GM23248 (cell line): ENCODE results near the gene CHRM4. TPM values are rescaled to one million over a fixed set of nuclear protein-coding genes. Genes with fewer than 3 reads are reported as not detected.

Source experiments
- DNase-seq: peaks from one replicate; pipeline ENCODE4 v3.0.0-alpha.2; 2015
- H2AFZ ChIP-seq: fragments of 200-600 bp; sonication (generic); 2 replicates; pipeline ENCODE4 v1.6.1; 2016; ENCODE audit warnings: antibody characterized with exemption
- H3F3A ChIP-seq: fragments of 200-600 bp; sonication (generic); 2 replicates; pipeline ENCODE4 v1.6.1; 2016; ENCODE audit warnings: mild to moderate bottlenecking, antibody characterized with exemption, mixed run types; ENCODE audit not compliant: insufficient read depth
- H3K27ac ChIP-seq: fragments of 200-600 bp; sonication (generic); 2 replicates; pipeline ENCODE4 v1.5.1; 2016; ENCODE audit warnings: mild to moderate bottlenecking
- H3K27me3 ChIP-seq: fragments of 200-600 bp; sonication (generic); replicated peaks from 2 replicates; pipeline ENCODE4 v1.6.1; 2016; ENCODE audit warnings: mild to moderate bottlenecking; ENCODE audit not compliant: insufficient read depth
- H3K36me3 ChIP-seq: fragments of 200-600 bp; sonication (generic); 2 replicates; pipeline ENCODE4 v1.6.1; 2016; ENCODE audit warnings: low read depth, mild to moderate bottlenecking
- H3K4me1 ChIP-seq: fragments of 200-600 bp; sonication (generic); 2 replicates; pipeline ENCODE4 v1.6.1; 2016; ENCODE audit warnings: mild to moderate bottlenecking; ENCODE audit not compliant: insufficient read depth
- H3K4me2 ChIP-seq: fragments of 200-600 bp; sonication (generic); one replicate; pipeline ENCODE4 v1.6.1; 2016; ENCODE audit warnings: mild to moderate bottlenecking; ENCODE audit not compliant: unreplicated experiment
- H3K4me3 ChIP-seq: fragments of 200-600 bp; sonication (generic); 2 replicates; pipeline ENCODE4 v1.5.1; 2016; ENCODE audit warnings: mild to moderate bottlenecking
- H3K79me2 ChIP-seq: fragments of 200-600 bp; sonication (generic); 2 replicates; pipeline ENCODE4 v1.6.1; 2016; ENCODE audit warnings: mild to moderate bottlenecking; ENCODE audit not compliant: insufficient read depth
- H3K9ac ChIP-seq: fragments of 200-600 bp; sonication (generic); 2 replicates; pipeline ENCODE4 v1.6.1; 2016; ENCODE audit warnings: mild to moderate bottlenecking
- H3K9me2 ChIP-seq: fragments of 200-600 bp; sonication (generic); 2 replicates; pipeline ENCODE4 v1.6.1; 2016; ENCODE audit warnings: mixed run types, mild to moderate bottlenecking, moderate library complexity; ENCODE audit not compliant: insufficient read depth
- H3K9me3 ChIP-seq: fragments of 200-600 bp; sonication (generic); one replicate; pipeline ENCODE4 v1.6.1; 2017; ENCODE audit warnings: low read depth
- H4K20me1 ChIP-seq: fragments of 200-600 bp; sonication (generic); 2 replicates; pipeline ENCODE4 v1.6.0; 2016; ENCODE audit not compliant: insufficient read depth
- EZH2 ChIP-seq: fragments of 200-600 bp; sonication (generic); IDR thresholded peaks from 2 replicates; pipeline ENCODE4 v1.6.1; 2018; ENCODE audit warnings: antibody characterized with exemption, mild to moderate bottlenecking; ENCODE audit not compliant: insufficient read depth, poor library complexity, severe bottlenecking
- EZH2phosphoT487 ChIP-seq: fragments of 200-600 bp; sonication (generic); IDR thresholded peaks from 2 replicates; pipeline ENCODE4 v1.6.1; 2018; ENCODE audit warnings: antibody characterized with exemption, moderate library complexity, mild to moderate bottlenecking, low read depth; ENCODE audit not compliant: insufficient read depth
- WGBS, 2 experiments: methylation state at CpG; one replicate each; pipeline ENCODE4 v1.1.6; 2015 to 2017; ENCODE audit warnings: low lambda C conversion rate in 2 of 2, low coverage in 1 of 2; ENCODE audit errors: missing lambda C conversion rate in 2 of 2; 5-methylcytosine and 5-hydroxymethylcytosine counted together
- in situ Hi-C: fragments of 300-500 bp; cut with MboI; formaldehyde crosslinking; loops from 2 replicates; pipeline ENCODE4 v1.15.0; 2020
- polyA plus RNA-seq: library from polyadenylated mRNA; unstranded; fragments of >200 nt; fragmentation: Nextera tagmentation; extraction: Ambion mirVana; gene quantifications from 2 replicates; pipeline ENCODE4 v1.2.1, GENCODE V29; 2016
- total RNA-seq: library from RNA; depleted of rRNA; stranded (reverse); fragments of >200 nt; shearing (Covaris generic); gene quantifications from 2 replicates; pipeline ENCODE4 v1.2.3, GENCODE V29; 2014

Gene CHRM4
- total and polyA plus RNA-seq, 2 experiments from 2014 or later: not detected

GRCh38 chr11:46353698-46354097 lies 37.9 kb downstream of the CHRM4 start:
- Histone ChIP-seq H3K79me2 (peaks cover 96% of the 10 kb centered on the region), H3K27me3 (no peaks in the 10 kb centered on the region), H3K4me1 (peaks cover 15% of the 10 kb centered on the region), H3K9me2 (no peaks in the 10 kb centered on the region), H3K9me3 (no peaks in the 10 kb centered on the region), H4K20me1 (no peaks in the 10 kb centered on the region; the same call in 1 of the 2 replicates), H2AFZ (no peak overlapping the region), H3K9ac (peak overlapping the region; percentile 33; the same call in 1 of the 2 replicates), H3F3A (no peaks in the 10 kb centered on the region), H3K4me3 (no peak overlapping the region), H3K4me2 (no peak overlapping the region), H3K27ac (no peak overlapping the region), H3K36me3 (no peaks in the 10 kb centered on the region; the same call in 1 of the 2 replicates)
- in situ Hi-C loops: no loop called here
- DNase-seq: peak; percentile 55
- TF ChIP-seq EZH2 (no peak), EZH2phosphoT487 (no peak)
- WGBS, 2 experiments: 37 to 41% methylated on average over 9 of the region's 9 CpGs

DNA sequence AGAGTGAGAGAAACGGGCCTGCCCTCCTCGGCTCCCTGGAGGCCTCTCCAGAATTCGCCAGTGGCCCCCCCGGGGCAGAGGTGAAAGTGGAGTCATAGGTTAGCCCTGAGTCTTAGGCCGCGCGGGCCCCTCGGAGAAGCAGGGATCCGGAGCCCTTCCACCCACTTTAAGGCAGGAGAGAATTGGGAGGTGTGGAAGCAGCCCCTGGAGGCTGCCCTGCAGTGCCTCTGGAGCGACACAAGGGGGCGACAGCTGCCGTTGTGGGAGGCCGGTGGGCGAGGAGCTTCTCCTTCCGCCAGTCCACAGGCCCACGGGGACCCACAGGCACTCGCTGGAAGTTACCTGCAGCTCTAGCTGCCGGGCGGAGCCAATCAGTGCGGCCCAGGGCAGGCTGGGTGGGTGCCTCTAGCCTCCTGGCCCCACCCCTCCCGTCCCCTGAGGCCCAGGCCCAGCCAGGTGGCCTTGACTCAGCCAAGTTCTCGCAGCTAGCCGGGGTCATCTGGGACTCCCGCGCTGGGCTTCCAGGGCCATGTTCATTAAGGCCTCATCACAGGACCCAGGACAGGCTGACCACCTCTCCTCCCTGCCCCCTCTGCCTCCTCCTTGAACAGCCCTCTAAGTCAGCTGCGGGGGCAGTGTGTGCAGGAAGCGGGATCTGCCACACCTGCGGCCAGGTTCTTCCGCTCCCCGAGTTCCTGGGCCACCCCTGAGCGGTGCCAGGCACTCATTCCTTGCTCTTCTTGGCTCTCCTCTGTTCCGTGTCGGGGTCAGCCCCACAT lies 39.3 kb downstream of the CHRM4 start:
- Histone ChIP-seq H3F3A (no peaks in the 10 kb centered on the region), H3K4me3 (no peak overlapping the region), H3K9me3 (no peaks in the 10 kb centered on the region), H3K79me2 (peaks cover 93% of the 10 kb centered on the region), H3K9ac (no peak overlapping the region), H3K36me3 (no peaks in the 10 kb centered on the region; the same call in 1 of the 2 replicates), H3K4me1 (peaks cover 22% of the 10 kb centered on the region), H4K20me1 (no peaks in the 10 kb centered on the region; the same call in 1 of the 2 replicates), H3K4me2 (no peak overlapping the region), H2AFZ (no peak overlapping the region), H3K27ac (no peak overlapping the region), H3K9me2 (no peaks in the 10 kb centered on the region), H3K27me3 (no peaks in the 10 kb centered on the region)
- TF ChIP-seq EZH2phosphoT487 (no peak), EZH2 (no peak)
- 67 to 69% methylated on average over 29 to 32 of the region's 33 CpGs for WGBS, 2 experiments
- DNase-seq: peak; percentile 51
- in situ Hi-C loops: no loop called here

DNA sequence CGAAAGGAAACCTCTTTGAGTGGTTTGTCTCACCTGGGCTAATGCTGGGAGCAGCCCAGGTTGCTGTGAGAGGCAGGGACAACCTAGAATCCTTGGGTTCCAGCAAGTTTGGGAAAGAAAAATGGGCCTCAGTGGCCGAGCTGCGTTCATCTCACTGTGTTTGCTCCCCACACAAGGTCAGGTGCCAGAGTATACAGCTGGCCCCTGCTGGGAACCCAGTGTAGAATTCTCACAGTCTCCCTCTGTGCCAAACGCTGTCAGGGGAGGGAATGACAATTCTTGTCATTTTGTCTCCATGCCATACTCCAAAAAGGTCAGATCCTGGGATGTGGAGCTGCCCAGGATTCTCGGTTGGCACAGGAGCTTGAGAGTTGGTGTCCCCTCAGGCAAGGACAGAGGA lies 40.0 kb downstream of the CHRM4 start:
- Histone ChIP-seq H3K9me2 (no peaks in the 10 kb centered on the region), H2AFZ (no peak overlapping the region), H4K20me1 (no peaks in the 10 kb centered on the region; the same call in 1 of the 2 replicates), H3K9ac (no peak overlapping the region), H3K79me2 (peaks cover 87% of the 10 kb centered on the region), H3K36me3 (no peaks in the 10 kb centered on the region; the same call in 1 of the 2 replicates), H3K27ac (no peak overlapping the region), H3K27me3 (no peaks in the 10 kb centered on the region), H3K9me3 (no peaks in the 10 kb centered on the region), H3K4me3 (no peak overlapping the region), H3F3A (no peaks in the 10 kb centered on the region), H3K4me2 (no peak overlapping the region), H3K4me1 (peaks cover 15% of the 10 kb centered on the region)
- no peak for DNase-seq
- 74% methylated on average over 5 of the region's 5 CpGs for WGBS, 2 experiments
- TF ChIP-seq EZH2 (no peak), EZH2phosphoT487 (no peak)
- in situ Hi-C loops: no loop called here

- H3K4me2 ChIP-seq: no peak overlapping the region
- H3K27ac ChIP-seq: no peak overlapping the region
- H2AFZ ChIP-seq: no peak overlapping the region
- H3F3A ChIP-seq: no peaks in the 10 kb centered on the region
- no peak for DNase-seq
- H3K27me3 ChIP-seq: no peaks in the 10 kb centered on the region
- peaks cover 82% of the 10 kb centered on the region for H3K79me2 ChIP-seq
- H3K9me2 ChIP-seq: no peaks in the 10 kb centered on the region
- H3K4me1 ChIP-seq: peaks cover 14% of the 10 kb centered on the region; the same call in 1 of the 2 replicates
- H3K36me3 ChIP-seq: no peaks in the 10 kb centered on the region; the same call in 1 of the 2 replicates
- in situ Hi-C loops: no loop called here
- H3K9me3 ChIP-seq: no peaks in the 10 kb centered on the region
- no peak overlapping the region for H3K4me3 ChIP-seq
- H3K9ac ChIP-seq: no peak overlapping the region
- 92 to 96% methylated on average over 8 of the region's 8 CpGs for WGBS, 2 experiments
- TF ChIP-seq EZH2phosphoT487 (no peak), EZH2 (no peak)
- H4K20me1 ChIP-seq: no peaks in the 10 kb centered on the region; the same call in 1 of the 2 replicates
Observed at GRCh38 chr11:46351148-46351547, 40.4 kb downstream of the CHRM4 start.
